A673 (cell line): ENCODE data around the gene BMPR1A.

Experiments used
- EZH2 ChIP-seq: fragments of 200-600 bp; sonication (generic); IDR thresholded peaks from 2 replicates; pipeline ENCODE4 v1.6.1; 2017; ENCODE audit warnings: borderline replicate concordance, low read depth, mild to moderate bottlenecking, mixed read lengths, antibody characterized with exemption, low read length; ENCODE audit not compliant: poor library complexity, severe bottlenecking
- TF ChIP-seq, protein P1 (sequence below): fragments of 300-800, 200-600 bp; sonication (generic); conservative IDR thresholded peaks from 2 replicates; pipeline ENCODE4 v1.5.1; 2017; ENCODE audit warnings: low read depth, mild to moderate bottlenecking, antibody characterized with exemption, low read length, moderate library complexity, mixed read lengths

DNA sequence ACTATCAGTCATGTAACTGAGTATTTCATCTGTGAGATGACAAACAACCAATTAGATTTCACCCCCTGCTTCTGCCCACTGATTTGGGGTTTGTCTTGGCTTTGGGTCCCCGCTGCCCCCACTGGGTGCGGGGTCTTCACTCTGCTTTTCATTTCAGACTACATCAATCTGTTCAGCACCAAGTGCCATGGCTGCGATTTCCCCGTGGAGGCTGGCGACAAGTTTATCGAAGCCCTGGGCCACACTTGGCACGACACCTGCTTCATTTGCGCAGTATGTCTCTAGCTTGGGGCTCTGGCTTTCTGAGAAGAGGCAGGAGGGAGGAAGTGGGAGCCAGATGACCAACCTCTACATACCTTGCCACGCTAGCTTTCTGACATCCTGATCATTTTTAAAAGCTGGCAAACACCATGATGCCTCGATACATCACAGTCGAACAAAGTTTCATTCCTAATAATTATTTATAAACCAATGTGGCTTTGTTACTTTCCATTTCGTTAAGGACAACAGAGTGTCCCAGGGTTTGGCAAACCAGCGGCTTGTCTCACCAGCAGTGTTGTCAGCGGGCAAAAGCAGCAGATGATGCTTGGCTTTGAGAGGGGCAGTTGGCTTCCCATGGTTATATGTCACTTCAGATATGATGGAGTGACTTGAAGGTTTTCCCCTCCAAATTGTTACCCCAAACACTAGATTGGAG is 30.3 kb upstream of the BMPR1A start:
- TF ChIP-seq, protein P1, sequence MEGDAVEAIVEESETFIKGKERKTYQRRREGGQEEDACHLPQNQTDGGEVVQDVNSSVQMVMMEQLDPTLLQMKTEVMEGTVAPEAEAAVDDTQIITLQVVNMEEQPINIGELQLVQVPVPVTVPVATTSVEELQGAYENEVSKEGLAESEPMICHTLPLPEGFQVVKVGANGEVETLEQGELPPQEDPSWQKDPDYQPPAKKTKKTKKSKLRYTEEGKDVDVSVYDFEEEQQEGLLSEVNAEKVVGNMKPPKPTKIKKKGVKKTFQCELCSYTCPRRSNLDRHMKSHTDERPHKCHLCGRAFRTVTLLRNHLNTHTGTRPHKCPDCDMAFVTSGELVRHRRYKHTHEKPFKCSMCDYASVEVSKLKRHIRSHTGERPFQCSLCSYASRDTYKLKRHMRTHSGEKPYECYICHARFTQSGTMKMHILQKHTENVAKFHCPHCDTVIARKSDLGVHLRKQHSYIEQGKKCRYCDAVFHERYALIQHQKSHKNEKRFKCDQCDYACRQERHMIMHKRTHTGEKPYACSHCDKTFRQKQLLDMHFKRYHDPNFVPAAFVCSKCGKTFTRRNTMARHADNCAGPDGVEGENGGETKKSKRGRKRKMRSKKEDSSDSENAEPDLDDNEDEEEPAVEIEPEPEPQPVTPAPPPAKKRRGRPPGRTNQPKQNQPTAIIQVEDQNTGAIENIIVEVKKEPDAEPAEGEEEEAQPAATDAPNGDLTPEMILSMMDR: no peak
- TF ChIP-seq EZH2: no peak
